ENCODE results near the gene FGFR2. TPM values are rescaled to one million over a fixed set of nuclear protein-coding genes. Genes with fewer than 3 reads are reported as not detected.

FGFR2 gene
- total and polyA plus RNA-seq, 2 donors (not counting 3 experiments of a cell fraction or from before 2014, with no cell fraction given), result 0.06 TPM; not detected in 1

DNA sequence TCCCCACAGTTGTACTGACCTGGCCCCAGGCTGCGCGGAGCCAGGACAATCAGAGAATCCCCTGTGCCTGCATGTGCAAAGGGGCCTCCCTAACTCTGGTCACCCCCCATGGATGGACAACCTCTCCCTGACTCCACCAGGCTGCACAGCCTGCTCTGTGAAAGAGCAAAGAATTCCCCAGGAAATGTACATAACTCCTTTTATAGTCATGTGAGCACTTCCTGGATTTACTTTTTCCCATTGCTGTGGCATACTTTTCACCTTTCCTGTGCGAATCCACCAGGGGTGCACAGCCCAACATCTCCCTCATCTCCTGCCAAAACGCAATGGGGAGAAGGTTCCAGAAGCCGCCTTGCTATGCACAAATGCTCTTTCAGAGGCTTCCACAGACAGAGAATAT, 27.9 kb downstream of the FGFR2 start:
- Histone ChIP-seq H3K4me3 (replicated peaks in 1 of 3; ENCODE audit: insufficient read depth in 1 of 3, low read depth in 1 of 3, low read length in 3 of 3) (no peak overlapping the region), H3K79me2 (ENCODE audit: control insufficient read depth, insufficient read depth, low read length) (no peaks in the 10 kb centered on the region), H2AFZ (ENCODE audit: low read depth, low read length) (no peak overlapping the region), H3K4me2 (ENCODE audit: insufficient read depth, low read length) (no peak overlapping the region), H4K20me1 (replicated peaks; ENCODE audit: control insufficient read depth, extremely low read depth, insufficient read depth, low read length) (no peaks in the 10 kb centered on the region), H3K9me3 (replicated peaks; ENCODE audit: control insufficient read depth, insufficient read depth, low read length) (peaks cover 1% of the 10 kb centered on the region), H3K4me1 (ENCODE audit: control insufficient read depth, extremely low read depth, insufficient read depth, low read length) (peaks cover 3% of the 10 kb centered on the region), H3K9ac (replicated peaks; ENCODE audit: extremely low read depth, insufficient read depth, low read length) (no peak overlapping the region), H3K36me3 (ENCODE audit: control insufficient read depth in 2 of 2, extremely low read depth in 1 of 2, insufficient read depth in 2 of 2, low read length in 2 of 2) (no peaks in the 10 kb centered on the region), H3K27me3 (ENCODE audit: control insufficient read depth in 2 of 2, insufficient read depth in 2 of 2, low read length in 2 of 2) (no peaks in the 10 kb centered on the region), H3K9me1 (replicated peaks; ENCODE audit: control insufficient read depth, extremely low read depth, insufficient read depth, low read length) (no peaks in the 10 kb centered on the region), H3K27ac (ENCODE audit: insufficient read depth, low read depth, low read length) (no peak overlapping the region)
- ChIA-PET POLR2A (no interaction called here), CTCF (no interaction called here)
- FAIRE-seq (no peak), DNase-seq (ENCODE audit: low read depth, low spot score) (no peak)
- TF ChIP-seq GATA2 (IDR thresholded peaks at IDR 0.05; ENCODE audit: insufficient read depth, insufficient read length, low read depth, low read length) (no peak), MYC (IDR thresholded peaks at IDR 0.05; ENCODE audit: low read depth, low read length) (no peak), POLR2AphosphoS5 (IDR thresholded peaks at IDR 0.05; ENCODE audit: insufficient read depth, low read depth, low read length) (no peak), FOS (IDR thresholded peaks at IDR 0.05; ENCODE audit: borderline replicate concordance, insufficient read depth, low read length) (no peak), POLR2A (IDR thresholded peaks at IDR 0.05; ENCODE audit: low read depth, low read length) (no peak), JUN (IDR thresholded peaks at IDR 0.05; ENCODE audit: borderline replicate concordance, insufficient read depth, insufficient read length, low read depth) (no peak), EZH2 (IDR thresholded peaks at IDR 0.05; ENCODE audit: borderline replicate concordance, low read depth, low read length, severe bottlenecking) (no peak)
- TF ChIP-seq, protein P1, sequence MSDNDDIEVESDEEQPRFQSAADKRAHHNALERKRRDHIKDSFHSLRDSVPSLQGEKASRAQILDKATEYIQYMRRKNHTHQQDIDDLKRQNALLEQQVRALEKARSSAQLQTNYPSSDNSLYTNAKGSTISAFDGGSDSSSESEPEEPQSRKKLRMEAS (IDR thresholded peaks at IDR 0.05; ENCODE audit: insufficient read depth, insufficient read length), result no peak
- TF ChIP-seq, protein P2, sequence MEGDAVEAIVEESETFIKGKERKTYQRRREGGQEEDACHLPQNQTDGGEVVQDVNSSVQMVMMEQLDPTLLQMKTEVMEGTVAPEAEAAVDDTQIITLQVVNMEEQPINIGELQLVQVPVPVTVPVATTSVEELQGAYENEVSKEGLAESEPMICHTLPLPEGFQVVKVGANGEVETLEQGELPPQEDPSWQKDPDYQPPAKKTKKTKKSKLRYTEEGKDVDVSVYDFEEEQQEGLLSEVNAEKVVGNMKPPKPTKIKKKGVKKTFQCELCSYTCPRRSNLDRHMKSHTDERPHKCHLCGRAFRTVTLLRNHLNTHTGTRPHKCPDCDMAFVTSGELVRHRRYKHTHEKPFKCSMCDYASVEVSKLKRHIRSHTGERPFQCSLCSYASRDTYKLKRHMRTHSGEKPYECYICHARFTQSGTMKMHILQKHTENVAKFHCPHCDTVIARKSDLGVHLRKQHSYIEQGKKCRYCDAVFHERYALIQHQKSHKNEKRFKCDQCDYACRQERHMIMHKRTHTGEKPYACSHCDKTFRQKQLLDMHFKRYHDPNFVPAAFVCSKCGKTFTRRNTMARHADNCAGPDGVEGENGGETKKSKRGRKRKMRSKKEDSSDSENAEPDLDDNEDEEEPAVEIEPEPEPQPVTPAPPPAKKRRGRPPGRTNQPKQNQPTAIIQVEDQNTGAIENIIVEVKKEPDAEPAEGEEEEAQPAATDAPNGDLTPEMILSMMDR (IDR thresholded peaks at IDR 0.05; ENCODE audit: extremely low read depth in 1 of 2, insufficient read depth in 1 of 2, low read depth in 1 of 2, low read length in 2 of 2), result no peak
- intact Hi-C loops (cut with micrococcal nuclease), result no loop called here
- no TSS peak for BruUV-seq (replicated peaks)
- dilution Hi-C loops (cut with MboI; ENCODE audit: extremely low pct_ligation_motif_present, low sequenced_read_pairs), result no loop called here
